ENCODE results near the gene GPC3. TPM values are rescaled to one million over a fixed set of nuclear protein-coding genes. Genes with fewer than 3 reads are reported as not detected.
"Not testable (repeated sequence)": the region's sequence is repeated elsewhere in the genome, so short reads cannot be mapped to it uniquely, and the experiment has no call there.

Gene GPC3
- total RNA-seq, 2 donors from 2014 or later, result not detected

DNA sequence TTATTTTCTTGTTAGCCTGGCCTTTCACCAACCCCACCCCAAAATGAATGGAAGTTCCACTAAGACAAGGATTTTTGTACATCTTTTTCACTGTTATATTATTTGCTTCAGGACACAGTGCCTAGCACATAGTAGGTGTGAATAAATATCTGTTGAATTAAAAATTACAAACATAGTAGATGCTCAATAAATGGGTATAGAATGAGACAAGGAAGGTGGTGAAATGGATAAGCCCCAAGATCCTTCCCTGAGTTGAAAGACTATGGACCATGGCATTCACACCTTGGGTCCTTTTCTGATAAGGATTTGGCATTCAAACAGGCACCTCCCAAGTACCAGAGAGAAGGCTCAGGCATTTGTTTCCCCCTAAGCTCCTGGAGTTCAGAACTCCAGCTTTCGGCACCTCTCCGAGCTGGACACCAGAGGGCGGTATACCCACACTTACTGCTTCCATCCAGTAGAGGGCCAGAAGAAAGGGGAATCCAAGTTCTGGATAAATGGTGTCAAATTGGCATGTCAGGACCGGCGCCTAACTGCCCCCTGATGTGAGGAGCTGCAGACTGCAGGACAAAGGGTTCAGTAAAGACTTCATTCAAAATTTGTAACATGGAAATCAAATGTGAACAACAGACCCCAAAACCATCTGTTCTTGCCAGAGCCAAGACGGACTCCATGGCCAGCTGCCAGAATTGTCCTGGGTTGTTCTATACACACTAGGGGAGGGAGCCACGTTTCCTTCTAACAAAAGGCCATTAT lies 193.0 kb downstream of the GPC3 start:
- Mint-ChIP-seq H3K9me3 (no peaks in the 10 kb centered on the region), H3K36me3 (no peaks in the 10 kb centered on the region), H3K27me3 (peaks cover 5 to 17% of the 10 kb centered on the region in 2 donors), H3K4me1 (ENCODE audit: low read depth in 2 of 2) (no peaks in the 10 kb centered on the region), H3K4me3 (no peak overlapping the region), H3K27ac (no peak overlapping the region)
- peak; percentile 65 for DNase-seq (ENCODE audit: low spot score)
- ATAC-seq, result peak in 1 of 2 donors; percentile 82

DNA sequence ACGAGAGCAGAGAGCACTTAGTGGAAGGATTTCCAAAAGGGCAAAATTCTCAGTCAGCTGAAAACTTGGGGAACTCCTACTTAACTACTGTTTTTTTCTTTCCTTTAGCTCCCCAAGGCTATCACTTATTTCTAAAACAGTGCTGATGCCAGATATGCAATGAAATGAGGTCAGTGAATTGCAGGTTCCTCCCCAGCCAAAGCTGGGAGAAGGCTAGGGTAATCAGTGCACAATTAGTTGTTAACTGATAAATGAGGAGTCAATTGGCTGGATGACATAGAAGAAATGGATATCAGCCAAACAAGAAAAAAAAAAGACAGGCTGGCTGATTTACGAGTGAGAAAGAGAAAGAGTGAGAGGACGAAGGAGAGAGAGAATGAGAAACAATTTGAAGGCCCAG lies 195.6 kb downstream of the GPC3 start:
- DNase-seq (ENCODE audit: low spot score), result no peak
- no peak for ATAC-seq
- H3K36me3 Mint-ChIP-seq, result no peaks in the 10 kb centered on the region
- no peak overlapping the region for H3K4me3 Mint-ChIP-seq
- no peak overlapping the region for H3K27ac Mint-ChIP-seq
- no peaks in the 10 kb centered on the region for H3K9me3 Mint-ChIP-seq
- H3K4me1 Mint-ChIP-seq (ENCODE audit: low read depth in 2 of 2), result no peaks in the 10 kb centered on the region
- peaks cover 5 to 21% of the 10 kb centered on the region in 2 donors for H3K27me3 Mint-ChIP-seq

DNA sequence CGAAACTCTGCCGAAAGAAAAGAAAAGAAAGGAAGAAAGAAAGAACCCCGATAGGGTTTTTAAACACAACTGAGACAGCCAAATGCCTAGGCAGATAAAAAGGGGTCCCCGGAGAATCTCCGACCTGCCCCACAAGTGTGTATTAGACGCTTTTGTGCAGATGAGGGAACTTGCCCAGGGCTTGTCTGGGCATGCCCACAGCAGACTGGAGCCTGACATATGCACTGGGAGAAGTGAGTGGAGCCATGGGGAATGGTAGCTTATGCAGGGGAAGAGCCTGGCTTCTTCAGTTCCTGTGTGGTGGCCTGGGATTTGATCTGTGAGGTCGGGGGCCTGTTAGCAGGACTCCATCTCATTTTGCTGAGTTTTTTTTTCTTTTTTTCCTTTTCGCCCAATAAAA lies 199.0 kb downstream of the GPC3 start:
- ATAC-seq (no peak), DNase-seq (ENCODE audit: low spot score) (no peak)
- no peaks in the 10 kb centered on the region for H3K9me3 Mint-ChIP-seq
- H3K4me3 Mint-ChIP-seq, result no peak overlapping the region
- peaks cover 12 to 17% of the 10 kb centered on the region in 2 donors for H3K27me3 Mint-ChIP-seq
- no peaks in the 10 kb centered on the region for H3K36me3 Mint-ChIP-seq
- no peaks in the 10 kb centered on the region for H3K4me1 Mint-ChIP-seq (ENCODE audit: low read depth in 2 of 2)
- H3K27ac Mint-ChIP-seq, result no peak overlapping the region

DNA sequence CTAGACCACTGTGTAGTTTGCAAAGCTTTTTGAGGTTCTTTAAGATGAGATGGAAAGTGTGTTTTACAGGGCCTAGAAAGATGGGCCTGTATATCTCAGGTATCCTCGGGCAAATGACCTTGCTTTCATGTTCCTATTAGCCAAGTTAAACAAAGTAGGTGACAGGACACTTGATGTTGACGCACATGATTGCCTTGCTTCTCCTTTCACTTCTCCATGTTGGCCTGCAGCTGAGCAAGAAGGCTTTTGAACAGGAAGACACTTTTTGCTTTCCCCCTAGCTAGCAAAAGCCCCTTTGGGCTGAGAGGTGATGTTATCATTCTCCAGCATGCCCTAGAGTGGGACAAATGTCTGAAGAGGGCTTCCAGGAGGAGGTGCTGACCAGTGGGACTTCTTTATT lies 202.1 kb downstream of the GPC3 start:
- H3K27ac Mint-ChIP-seq, result no peak overlapping the region
- H3K36me3 Mint-ChIP-seq, result no peaks in the 10 kb centered on the region
- no peak for DNase-seq (ENCODE audit: low spot score)
- peaks cover 7 to 18% of the 10 kb centered on the region in 2 donors for H3K27me3 Mint-ChIP-seq
- no peak overlapping the region for H3K4me3 Mint-ChIP-seq
- ATAC-seq, result no peak
- H3K4me1 Mint-ChIP-seq (ENCODE audit: low read depth in 2 of 2), result no peaks in the 10 kb centered on the region
- no peaks in the 10 kb centered on the region for H3K9me3 Mint-ChIP-seq

DNA sequence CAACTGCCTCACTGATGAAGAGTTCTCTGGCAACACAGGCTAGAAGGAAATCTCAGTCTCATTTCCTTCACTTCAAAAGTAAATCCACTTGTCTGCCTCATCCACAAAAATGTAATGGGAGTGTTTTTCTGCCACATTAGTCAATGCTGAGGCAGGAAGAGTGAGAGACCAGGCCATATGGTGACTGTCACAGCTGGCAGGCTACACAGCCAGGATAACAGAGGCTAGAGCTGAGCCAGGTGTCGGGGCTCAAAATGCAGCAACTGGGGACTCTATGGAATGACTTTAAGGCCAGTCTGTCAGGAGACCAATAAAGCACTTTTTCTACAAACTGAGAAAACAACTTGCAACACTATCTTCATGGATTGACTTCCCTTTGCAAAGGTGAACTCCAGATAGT lies 204.2 kb downstream of the GPC3 start:
- ATAC-seq (no peak), DNase-seq (ENCODE audit: low spot score) (no peak)
- peaks cover 13 to 18% of the 10 kb centered on the region in 2 donors for H3K27me3 Mint-ChIP-seq
- no peak overlapping the region for H3K27ac Mint-ChIP-seq
- H3K36me3 Mint-ChIP-seq, result no peaks in the 10 kb centered on the region
- H3K9me3 Mint-ChIP-seq, result no peaks in the 10 kb centered on the region
- H3K4me1 Mint-ChIP-seq (ENCODE audit: low read depth in 2 of 2), result no peaks in the 10 kb centered on the region
- H3K4me3 Mint-ChIP-seq, result no peak overlapping the region

DNA sequence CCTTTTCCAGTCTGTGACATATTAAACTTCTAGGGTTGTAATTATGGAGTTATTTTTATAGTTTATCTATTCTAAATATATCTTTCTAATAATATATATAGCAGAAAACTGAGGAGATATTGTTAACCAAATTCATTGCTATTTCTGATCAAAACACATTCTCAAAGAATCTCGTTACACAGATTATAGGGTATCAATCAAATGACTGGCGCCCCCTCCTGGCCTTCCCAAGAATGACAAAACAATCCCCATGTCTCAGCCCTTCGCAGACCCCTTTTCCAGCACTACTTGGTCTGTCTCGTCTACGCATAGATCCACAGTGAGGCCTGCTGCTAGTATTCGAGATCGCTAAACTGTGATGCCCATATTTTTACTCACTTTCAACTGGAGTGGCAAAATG lies 209.3 kb downstream of the GPC3 start:
- no peaks in the 10 kb centered on the region for H3K4me1 Mint-ChIP-seq (ENCODE audit: low read depth in 2 of 2)
- H3K9me3 Mint-ChIP-seq, result no peaks in the 10 kb centered on the region
- peaks cover 6 to 9% of the 10 kb centered on the region in 2 donors for H3K27me3 Mint-ChIP-seq
- H3K27ac Mint-ChIP-seq, result no peak overlapping the region
- DNase-seq (ENCODE audit: low spot score), result no peak
- no peak for ATAC-seq
- no peak overlapping the region for H3K4me3 Mint-ChIP-seq
- H3K36me3 Mint-ChIP-seq, result no peaks in the 10 kb centered on the region

DNA sequence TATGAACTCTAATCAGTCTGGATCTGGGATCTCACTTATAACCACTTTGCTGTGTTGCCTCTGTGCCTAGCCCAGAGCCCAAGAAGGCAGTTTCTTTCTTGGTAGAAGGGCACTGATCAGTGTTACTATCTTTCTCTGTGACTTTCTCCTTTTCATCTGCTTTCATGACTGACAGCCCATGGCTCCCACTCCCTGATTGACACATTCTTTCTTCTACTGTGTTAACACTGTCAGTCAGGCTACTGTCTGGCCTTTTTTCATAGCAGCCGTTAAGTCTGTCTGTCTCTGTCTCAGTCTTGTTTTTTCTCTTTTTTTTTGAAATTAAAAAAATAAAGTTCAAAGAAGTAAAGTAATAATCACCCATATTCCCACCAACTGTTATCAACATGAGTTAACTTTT lies 210.6 kb downstream of the GPC3 start:
- H3K36me3 Mint-ChIP-seq, result no peaks in the 10 kb centered on the region
- H3K4me3 Mint-ChIP-seq, result no peak overlapping the region
- ATAC-seq (no peak), DNase-seq (ENCODE audit: low spot score) (no peak)
- H3K9me3 Mint-ChIP-seq, result no peaks in the 10 kb centered on the region
- H3K27me3 Mint-ChIP-seq, result peaks cover 6 to 8% of the 10 kb centered on the region in 2 donors
- H3K4me1 Mint-ChIP-seq (ENCODE audit: low read depth in 2 of 2), result no peaks in the 10 kb centered on the region
- H3K27ac Mint-ChIP-seq, result no peak overlapping the region

DNA sequence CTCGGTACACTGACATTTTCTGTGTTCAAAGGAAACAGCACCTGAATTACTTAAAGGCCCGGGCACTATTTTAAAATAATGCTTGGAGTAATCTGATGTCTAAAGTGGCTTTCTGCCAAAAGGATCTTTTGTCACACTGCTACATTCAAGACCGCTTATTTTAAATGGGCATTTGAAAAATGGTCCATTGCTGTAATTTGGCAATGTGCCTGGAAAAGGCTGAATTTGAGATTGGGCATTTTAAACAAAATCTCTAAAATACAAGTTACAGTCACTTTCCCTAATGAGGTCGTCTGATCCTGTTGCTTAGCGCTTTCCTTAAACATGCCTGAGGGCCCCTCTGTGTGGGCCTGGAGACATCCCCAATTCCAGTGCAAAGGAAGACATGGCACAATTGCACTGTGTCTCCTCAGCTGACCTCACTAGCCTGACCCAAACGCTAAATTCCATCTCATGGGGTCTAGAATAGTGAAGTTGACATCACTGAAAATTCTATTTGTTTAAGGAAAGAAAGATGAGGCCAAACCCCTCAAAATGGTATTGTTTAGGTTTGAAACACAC lies 214.2 kb downstream of the GPC3 start:
- Mint-ChIP-seq H3K27me3 (peaks cover 0 to 9% of the 10 kb centered on the region in 2 donors), H3K27ac (no peak overlapping the region), H3K9me3 (no peaks in the 10 kb centered on the region), H3K4me3 (no peak overlapping the region), H3K36me3 (no peaks in the 10 kb centered on the region), H3K4me1 (ENCODE audit: low read depth in 2 of 2) (no peaks in the 10 kb centered on the region)
- ATAC-seq, result no peak
- no peak for DNase-seq (ENCODE audit: low spot score)

DNA sequence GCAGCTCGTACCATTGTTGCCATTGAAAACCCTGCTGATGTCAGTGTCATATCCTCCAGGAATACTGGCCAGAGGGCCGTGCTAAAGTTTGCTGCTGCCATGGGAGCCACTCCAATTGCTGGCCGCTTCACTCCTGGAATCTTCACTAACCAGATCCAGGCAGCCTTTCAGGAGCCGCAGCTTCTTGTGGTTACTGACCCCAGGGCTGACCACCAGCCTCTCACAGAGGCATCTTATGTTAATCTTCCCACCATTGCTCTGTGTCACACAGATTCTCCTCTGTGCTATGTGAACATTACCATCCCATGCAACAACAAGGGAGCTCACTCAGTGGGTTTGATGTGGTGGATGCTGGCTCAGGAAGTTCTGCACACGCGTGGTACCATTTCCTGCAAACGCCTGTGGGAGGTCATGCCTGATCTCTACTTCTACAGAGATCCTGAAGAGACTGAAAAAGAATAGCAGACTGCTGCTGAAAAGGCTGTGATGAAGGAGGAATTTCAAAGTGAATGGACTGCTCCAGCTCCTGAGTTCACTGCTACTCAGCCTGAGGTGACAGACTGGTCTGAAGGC lies 222.3 kb downstream of the GPC3 start:
- not testable (repeated sequence) for H3K9me3 Mint-ChIP-seq; DNase-seq (ENCODE audit: low spot score); H3K27ac Mint-ChIP-seq; ATAC-seq; H3K4me3 Mint-ChIP-seq; H3K36me3 Mint-ChIP-seq; H3K4me1 Mint-ChIP-seq (ENCODE audit: low read depth in 2 of 2)
- peaks cover 20 to 31% of the 10 kb centered on the region in 2 donors for H3K27me3 Mint-ChIP-seq

DNA sequence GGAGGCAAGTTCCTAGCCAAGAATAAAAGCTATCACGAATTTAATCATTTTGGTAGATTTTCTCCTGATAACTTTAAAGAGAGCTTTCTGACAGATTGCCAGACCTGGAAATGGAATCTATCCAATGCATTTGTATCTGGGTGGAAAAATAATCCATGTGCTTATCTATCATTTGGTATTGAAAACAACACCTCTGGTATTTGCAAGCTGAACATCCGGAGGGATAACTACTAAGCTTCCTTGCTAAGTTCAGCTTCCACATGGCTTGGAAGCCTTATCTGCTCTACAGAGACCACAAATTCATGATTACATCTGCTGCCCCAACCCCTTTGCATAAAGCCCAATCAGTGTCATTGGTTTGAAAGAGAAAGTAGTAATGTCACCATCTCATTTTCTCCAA lies 230.7 kb downstream of the GPC3 start:
- Mint-ChIP-seq H3K27me3 (peaks cover 3 to 11% of the 10 kb centered on the region in 2 donors), H3K27ac (no peak overlapping the region), H3K4me3 (no peak overlapping the region), H3K9me3 (no peaks in the 10 kb centered on the region), H3K36me3 (no peaks in the 10 kb centered on the region), H3K4me1 (ENCODE audit: low read depth in 2 of 2) (no peaks in the 10 kb centered on the region)
- ATAC-seq (no peak), DNase-seq (ENCODE audit: low spot score) (no peak)

DNA sequence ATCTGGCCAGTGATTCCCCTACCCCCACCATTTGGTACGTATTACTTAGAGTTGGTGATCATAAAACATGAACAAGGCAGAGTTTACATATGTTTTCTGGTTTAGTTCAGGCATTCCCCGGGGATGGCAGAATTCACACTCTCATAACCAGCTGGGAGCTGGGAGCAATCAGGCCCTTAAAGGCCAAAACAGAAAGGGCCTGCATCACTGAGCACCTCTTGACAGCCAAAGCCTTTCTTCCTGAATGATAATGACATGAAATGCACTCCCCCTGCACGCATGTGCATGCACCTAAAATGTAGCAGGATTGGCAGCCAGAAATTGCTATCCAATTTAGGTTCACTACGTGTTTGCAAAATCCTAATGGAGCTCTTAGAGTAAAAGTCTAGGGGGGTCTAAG lies 235.4 kb downstream of the GPC3 start:
- Mint-ChIP-seq H3K27me3 (peaks cover 0 to 11% of the 10 kb centered on the region in 2 donors), H3K36me3 (no peaks in the 10 kb centered on the region), H3K27ac (no peak overlapping the region), H3K4me3 (no peak overlapping the region), H3K4me1 (ENCODE audit: low read depth in 2 of 2) (no peaks in the 10 kb centered on the region), H3K9me3 (no peaks in the 10 kb centered on the region)
- DNase-seq (ENCODE audit: low spot score) (no peak), ATAC-seq (no peak)

DNA sequence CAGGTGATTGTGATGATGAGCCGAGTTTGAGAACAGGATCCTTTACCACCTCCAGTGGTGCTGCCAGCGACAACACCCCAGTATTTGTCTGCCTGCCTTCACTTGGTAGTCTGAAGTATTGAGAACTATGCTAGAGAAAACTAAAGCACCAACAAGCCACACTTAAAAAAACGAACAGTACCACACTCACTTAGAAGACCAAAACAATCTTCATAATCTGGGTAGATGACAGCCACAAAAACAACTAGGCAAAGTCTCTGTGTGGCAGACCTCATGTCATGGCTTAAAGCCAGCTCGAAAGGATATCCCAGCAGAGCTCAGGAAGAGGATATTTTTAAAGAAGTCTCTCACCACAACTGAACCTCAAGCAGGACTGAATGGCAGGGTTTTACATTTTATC lies 236.0 kb downstream of the GPC3 start:
- no peak for ATAC-seq
- no peaks in the 10 kb centered on the region for H3K4me1 Mint-ChIP-seq (ENCODE audit: low read depth in 2 of 2)
- H3K27me3 Mint-ChIP-seq, result peaks cover 0 to 8% of the 10 kb centered on the region in 2 donors
- no peak overlapping the region for H3K4me3 Mint-ChIP-seq
- no peaks in the 10 kb centered on the region for H3K36me3 Mint-ChIP-seq
- DNase-seq (ENCODE audit: low spot score), result no peak
- no peak overlapping the region for H3K27ac Mint-ChIP-seq
- H3K9me3 Mint-ChIP-seq, result no peaks in the 10 kb centered on the region

DNA sequence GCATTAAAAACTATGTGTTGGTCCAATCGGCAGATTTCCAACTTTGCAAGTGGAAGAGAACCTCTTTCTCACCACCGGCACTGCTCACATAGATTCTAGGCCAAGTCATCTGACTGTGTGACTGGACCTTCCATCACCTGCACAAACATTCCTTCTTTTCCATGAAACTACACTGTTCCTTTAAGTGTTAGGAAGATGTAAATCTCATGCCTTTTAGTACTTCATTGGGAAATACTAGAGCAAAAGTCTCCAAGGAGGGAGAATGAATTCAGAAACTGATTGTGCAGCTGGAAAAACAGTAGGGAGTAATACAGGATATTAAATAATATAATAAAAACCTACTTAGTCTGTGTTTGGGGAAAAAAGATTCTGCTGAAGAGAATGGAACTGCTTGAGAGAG lies 238.2 kb downstream of the GPC3 start:
- no peak for ATAC-seq
- DNase-seq (ENCODE audit: low spot score), result no peak
- Mint-ChIP-seq H3K4me1 (ENCODE audit: low read depth in 2 of 2) (no peaks in the 10 kb centered on the region), H3K27ac (no peak overlapping the region), H3K36me3 (no peaks in the 10 kb centered on the region), H3K4me3 (no peak overlapping the region), H3K27me3 (peaks cover 0 to 13% of the 10 kb centered on the region in 2 donors), H3K9me3 (no peaks in the 10 kb centered on the region)

DNA sequence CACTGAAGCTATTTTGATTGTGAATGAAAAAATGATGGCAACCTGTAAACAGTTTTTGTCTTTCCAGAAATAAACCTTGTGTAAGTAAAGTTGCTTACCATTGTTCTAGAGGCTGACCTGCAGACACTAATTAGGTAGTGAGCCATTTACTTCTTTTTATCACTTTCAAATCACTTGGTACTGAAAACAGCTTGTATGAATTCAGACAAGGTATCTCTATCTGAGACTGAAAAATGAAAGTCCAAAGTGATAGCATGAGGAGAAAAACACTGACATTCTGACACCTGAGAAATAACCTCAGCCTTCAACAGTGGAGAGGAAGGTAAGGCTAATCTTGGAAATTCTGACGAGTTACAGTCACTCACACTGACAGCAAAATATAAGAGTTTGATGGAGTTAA lies 238.8 kb downstream of the GPC3 start:
- Mint-ChIP-seq H3K27ac (no peak overlapping the region), H3K4me1 (ENCODE audit: low read depth in 2 of 2) (no peaks in the 10 kb centered on the region), H3K9me3 (no peaks in the 10 kb centered on the region), H3K36me3 (no peaks in the 10 kb centered on the region), H3K4me3 (no peak overlapping the region), H3K27me3 (peaks cover 0 to 13% of the 10 kb centered on the region in 2 donors)
- ATAC-seq, result no peak
- DNase-seq (ENCODE audit: low spot score), result no peak
